Activated naive CD8-positive, alpha-beta T cell treated with anti-CD3 and anti-CD28 coated beads, Interleukin-2, amount 50 U/mL, for 16 hours (primary cell): ENCODE data around the gene GRM1.

Experiments
- DNase-seq: peaks from one replicate; pipeline ENCODE4 v3.0.0-alpha.2; 2020; ENCODE audit warnings: low read depth, low spot score

The GRM1 gene

GRCh38 chr6:146364816-146365594, 336.1 kb downstream of the GRM1 start:
- DNase-seq, result no peak

DNA sequence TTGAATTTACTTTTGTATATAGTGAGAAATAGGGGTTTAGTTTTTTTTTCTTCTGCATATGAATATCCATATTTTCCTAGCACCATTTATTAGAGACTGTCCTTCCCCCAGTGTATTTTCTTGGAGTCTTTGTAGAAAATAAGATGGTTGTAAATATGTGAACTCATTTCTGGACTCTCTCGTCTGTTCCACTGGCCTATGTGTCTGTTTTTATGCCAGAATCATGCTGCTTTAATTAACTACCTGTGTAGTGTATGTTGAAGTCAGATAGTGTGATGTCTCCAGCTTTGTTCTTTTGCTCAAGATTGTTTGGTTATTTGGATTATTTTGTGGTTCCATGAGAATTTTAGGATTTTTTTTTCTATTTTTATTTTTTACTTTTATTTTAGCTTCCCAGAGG, 338.2 kb downstream of the GRM1 start:
- DNase-seq, result no peak

DNA sequence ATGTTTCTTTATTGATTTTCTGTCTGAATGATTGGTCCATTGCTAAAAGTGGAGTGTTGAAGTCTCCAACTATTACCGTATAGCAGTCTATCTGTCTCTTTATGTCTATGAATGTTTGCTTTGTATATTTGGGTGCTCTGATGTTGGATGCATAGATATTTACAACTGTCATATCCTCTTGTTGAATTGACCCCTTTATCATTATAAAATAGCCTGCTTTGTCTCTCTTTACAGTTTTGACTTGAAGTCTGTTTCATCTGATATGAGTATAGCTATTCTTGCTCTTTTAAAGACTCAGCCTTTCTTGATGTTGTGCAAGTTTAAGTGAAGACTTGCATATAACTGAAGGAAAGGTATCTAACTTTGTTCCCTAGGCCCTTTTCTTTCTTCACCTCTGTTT, 341.0 kb downstream of the GRM1 start:
- no peak for DNase-seq

- DNase-seq, result no peak
Observed at GRCh38 chr6:146381486-146381885, 352.6 kb downstream of the GRM1 start.

- no peak for DNase-seq
Observed at GRCh38 chr6:146388736-146389364, 360.0 kb downstream of the GRM1 start.

GRCh38 chr6:146389740-146390139, 360.9 kb downstream of the GRM1 start:
- DNase-seq, result no peak

DNA sequence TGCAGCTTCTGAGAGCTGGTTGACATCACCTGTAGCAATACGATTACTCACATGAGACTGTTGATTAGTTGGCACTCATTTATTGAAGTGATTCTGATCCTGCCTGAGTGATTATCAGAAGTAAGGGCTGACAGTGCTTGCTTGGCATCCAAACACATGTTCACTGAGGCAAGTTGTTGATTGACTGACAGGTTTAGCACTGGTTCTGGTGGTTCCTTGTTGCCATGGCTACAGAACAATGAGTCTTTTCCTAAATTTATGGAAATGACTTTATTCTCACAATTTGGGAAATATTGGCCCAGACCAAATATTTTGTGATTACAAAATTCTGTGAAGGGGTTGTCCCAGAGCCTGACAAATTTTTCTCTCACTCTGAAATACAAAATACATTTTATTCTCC, 368.8 kb downstream of the GRM1 start:
- DNase-seq, result no peak

GRCh38 chr6:146402476-146402875, 373.6 kb downstream of the GRM1 start:
- DNase-seq, result no peak

GRCh38 chr6:146408583-146408982, 379.7 kb downstream of the GRM1 start:
- no peak for DNase-seq

DNA sequence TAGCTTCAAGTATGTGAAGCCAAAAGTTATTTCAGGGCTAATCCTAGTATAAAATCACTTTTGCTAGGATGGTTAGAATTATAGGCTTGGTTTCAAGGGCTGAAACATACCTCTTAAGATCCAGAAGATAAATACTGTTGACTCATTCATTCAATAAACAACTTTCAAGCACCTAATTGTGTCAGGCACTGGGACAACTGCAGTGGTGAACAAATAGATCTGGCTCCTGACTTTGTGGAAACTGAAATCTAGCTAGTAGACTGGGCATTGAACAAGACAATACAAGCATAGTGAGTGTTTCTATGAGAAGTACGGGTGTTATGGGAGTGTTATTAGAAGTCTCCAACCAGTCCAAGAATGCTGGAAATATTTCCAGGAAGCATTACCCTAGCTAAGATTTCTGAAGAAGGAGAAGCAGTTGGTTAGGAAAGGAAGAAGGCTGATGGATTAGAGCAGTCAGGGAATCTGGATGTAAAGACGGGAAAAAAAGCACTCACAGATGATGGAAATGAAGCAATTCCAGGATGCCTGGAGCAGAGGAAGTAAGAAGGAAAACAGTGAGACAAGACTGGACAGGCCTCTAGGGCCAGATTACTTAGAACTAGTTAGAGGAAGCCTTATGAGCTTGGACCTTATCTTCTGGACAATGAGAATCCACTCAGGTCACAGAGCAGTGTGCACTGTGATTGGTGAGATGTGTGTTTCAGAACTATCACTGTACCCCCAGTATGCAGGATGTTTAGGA, 382.2 kb downstream of the GRM1 start:
- no peak for DNase-seq

GRCh38 chr6:146419576-146419975, 390.7 kb downstream of the GRM1 start:
- DNase-seq, result no peak

DNA sequence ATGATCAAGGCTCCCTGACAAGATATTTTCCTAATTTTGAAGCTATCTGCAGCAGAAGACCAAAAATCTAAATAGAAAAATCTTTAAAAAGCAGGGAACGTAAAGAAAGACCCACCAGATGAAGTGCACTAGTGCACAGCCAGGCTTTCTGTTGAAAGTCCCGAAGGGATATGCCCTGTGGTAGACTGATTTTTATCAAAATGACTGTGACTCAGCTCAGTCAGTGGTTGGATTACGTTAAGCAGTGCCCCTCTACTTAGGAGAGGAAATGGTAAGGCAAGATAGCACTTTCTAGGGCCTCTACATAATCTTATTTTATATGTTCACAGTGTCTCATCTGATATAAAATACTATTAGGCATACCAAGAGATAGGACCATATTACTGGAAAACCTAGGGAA, 391.4 kb downstream of the GRM1 start:
- DNase-seq, result no peak

DNA sequence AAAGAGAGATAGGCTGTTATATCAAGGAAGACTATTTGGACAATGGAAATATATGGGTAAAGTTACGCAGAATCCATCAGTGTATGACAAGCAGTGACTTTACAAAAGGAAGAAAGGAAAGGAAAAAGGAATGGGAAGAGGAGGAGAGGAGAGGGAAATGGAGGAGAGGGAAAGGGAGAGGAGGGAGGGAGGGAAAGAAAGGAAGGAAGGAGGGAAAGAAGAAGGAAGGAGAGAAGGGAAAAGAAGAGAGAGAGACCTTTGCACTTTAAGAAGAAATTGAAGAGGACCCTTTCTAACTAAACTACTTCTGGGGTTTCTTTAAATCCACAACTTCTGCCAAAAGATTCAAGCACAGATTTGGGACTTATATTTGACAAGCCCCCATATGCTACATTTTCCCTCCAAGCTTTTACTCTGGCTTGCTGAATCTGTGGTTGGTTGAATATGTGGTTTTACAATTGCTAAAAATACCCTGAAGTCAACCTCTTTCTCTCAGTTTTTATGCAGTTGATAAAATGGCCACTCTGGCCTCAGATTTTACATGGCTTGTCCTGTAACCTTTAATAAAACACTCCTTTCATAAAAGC, 394.0 kb downstream of the GRM1 start:
- no peak for DNase-seq

- DNase-seq, result no peak
Observed at GRCh38 chr6:146423452-146423851, 394.6 kb downstream of the GRM1 start.

DNA sequence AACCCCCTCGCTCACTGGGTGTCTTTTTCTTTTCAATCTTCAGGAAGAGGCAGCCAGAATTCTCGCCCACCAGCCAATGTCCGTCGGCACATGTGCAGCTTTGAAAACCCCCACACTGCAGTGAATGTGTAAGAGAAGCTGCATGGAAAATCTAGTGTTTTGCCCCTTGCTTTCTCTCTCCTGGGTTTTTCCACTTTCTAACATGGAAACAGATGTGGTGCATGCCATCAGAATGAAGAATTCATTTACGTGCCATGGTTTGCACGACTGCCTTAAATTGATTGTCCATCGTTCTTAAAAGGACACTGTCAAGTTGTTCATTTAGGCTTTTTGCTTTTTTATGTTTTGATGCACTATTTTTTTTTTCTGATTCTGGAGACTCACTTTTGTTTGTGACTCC, 397.7 kb downstream of the GRM1 start:
- DNase-seq, result no peak

DNA sequence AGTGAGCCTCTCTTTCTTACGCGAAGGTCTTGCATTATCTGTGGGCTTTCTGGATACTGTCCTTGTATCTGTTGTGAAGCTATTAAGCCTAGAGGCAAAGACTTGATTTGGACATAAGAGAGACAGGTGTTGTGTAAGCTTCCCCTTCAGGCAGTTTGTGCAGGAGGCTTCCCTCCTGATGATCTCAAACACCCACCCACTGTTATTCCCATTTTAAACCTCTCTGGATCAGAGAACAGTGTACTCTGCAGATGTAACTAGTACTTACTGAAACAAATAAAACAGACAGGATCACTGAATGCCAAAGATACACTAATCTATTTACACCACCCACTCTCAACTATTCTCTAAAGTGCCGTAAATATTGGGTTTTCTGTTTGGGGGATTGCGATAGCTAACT, 401.0 kb downstream of the GRM1 start:
- DNase-seq, result no peak

GRCh38 chr6:146433881-146434731, 405.2 kb downstream of the GRM1 start:
- no peak for DNase-seq

- no peak for DNase-seq
Observed at GRCh38 chr6:146434732-146435390, 406.0 kb downstream of the GRM1 start.

DNA sequence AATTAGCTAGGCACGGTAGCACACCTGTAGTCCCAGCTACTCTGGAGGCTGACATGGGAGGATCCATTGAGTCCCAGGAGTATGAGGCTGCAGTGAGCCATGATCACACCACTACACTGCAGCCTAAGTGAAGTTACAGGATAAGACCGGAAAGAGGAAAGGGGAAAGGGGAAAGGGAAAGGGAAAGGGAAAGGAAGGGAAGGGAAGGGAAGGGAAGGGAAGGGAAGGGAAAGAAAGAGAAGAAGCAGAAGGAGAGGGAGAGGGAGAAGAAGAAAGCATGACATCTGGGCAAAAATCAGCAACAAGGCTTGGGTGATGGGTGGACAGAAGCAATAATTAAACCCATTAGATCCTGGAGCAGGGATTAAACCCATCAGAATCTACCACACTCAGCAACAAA, 413.0 kb downstream of the GRM1 start:
- no peak for DNase-seq

- DNase-seq, result no peak
Observed at GRCh38 chr6:146444189-146444588, 415.3 kb downstream of the GRM1 start.

DNA sequence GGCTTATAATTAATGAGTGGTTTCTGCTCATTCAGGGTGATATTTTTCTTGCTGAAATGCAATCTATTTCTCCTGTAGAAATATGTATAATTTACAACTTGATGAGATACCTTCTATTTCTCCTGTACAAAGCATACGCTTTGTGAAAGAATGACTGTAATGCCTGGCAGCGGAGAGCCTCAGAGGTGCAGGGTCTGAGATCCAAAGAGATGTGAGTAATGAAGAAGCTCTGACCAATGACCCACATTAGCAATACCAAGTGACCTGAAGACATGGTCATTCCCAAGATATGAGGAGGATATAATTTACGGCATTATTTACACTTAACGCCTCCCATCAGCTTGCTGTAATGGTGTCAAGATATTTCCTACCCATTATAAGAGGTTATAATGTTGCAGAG, 416.4 kb downstream of the GRM1 start:
- DNase-seq, result no peak
